ENCODE data around the gene VPS45. TPM values are rescaled to one million over a fixed set of nuclear protein-coding genes. Genes with fewer than 3 reads are reported as not detected.

Gene VPS45
- total and polyA plus RNA-seq, 2 of the 8 experiments (the other 6 are each of a cell fraction or from before 2014, with no cell fraction given) = 19.1 to 27.6 TPM

DNA sequence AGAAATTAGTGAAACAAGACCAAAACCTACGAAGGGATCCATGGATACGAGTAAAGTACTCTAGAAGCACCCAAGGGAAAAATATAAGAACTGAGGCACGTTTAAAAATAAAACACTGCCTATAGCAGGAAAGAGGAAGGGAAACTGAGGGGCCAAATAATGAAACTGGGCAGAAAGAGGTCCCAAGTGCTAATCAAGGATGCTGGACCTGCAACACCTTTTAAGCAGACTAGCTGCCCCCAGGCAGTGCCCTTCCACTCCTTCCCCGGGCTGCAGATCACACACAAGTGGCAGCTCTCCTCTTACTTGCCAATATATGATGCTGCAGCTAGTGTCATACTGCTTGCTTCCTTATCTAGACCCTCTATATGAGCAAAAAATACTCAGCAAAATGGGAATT, 49.4 kb upstream of the VPS45 start (continued):
- TF ChIP-seq CEBPB (IDR thresholded peaks at IDR 0.05; ENCODE audit: low read depth, low read length) = no peak
- TF ChIP-seq, protein P1, sequence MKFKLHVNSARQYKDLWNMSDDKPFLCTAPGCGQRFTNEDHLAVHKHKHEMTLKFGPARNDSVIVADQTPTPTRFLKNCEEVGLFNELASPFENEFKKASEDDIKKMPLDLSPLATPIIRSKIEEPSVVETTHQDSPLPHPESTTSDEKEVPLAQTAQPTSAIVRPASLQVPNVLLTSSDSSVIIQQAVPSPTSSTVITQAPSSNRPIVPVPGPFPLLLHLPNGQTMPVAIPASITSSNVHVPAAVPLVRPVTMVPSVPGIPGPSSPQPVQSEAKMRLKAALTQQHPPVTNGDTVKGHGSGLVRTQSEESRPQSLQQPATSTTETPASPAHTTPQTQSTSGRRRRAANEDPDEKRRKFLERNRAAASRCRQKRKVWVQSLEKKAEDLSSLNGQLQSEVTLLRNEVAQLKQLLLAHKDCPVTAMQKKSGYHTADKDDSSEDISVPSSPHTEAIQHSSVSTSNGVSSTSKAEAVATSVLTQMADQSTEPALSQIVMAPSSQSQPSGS (IDR thresholded peaks at IDR 0.05; ENCODE audit: low read length) = no peak

Measured in H1 (cell line).